ENCODE results near the gene SORCS1.

The SORCS1 gene

DNA sequence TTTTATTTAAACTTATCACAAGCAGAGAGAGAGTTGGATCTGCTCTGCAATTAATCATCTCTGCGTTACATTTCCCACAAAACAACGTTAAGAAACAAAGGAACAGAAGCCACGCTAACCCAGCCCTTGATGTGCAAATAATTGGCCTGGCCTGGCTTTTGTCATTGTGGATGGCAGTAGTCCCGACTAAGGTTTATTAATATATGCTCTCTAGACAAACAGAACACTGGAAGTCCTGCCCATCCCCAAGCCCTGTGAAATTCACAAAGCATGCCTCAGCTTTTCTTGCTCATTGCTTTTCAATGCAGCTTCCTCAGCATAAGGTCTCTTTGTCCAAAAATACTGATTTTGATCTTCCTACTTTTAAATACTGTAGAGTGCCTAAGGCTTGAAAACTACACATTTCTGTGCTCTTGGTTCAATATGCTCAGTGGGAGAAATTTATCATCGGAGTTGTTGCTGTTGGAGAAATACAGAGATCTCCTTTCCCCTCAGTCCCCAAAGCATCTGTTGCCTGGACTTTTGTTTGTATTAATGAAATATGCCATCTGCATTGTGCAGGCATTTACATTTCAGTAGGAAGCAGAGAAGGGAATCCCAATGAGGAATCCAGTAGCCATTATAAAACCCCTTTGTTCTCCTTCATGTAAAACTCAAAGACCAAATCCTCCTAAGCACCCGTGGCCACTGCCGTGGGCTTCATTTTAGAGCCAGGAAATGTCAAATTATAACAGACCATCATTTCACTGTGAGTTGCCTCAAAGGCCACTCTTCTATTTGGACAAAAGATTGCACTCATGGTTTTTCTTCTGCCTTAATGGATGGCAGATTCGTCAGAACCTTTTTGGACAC lies 61.1 kb downstream of the SORCS1 start:
- no peak for DNase-seq

DNA sequence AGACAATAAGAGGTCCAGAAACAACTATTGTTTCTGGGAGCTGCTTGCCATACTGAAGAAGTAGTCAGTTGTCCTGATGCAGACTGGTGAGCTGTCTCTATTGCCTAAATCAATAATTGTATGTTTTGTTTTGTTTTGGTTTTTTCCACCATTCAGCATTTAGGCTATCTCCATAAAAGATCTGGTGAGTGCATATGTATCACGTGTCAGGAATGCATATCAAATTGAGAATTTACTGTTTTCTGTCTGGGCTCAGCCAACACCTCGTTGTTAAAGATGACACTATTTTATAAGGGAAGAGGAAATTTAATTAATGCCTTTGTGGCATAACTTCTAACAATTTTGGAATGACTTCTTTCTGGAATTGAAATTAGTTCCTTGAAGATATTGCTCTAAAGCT lies 66.2 kb downstream of the SORCS1 start:
- no peak for DNase-seq

DNA sequence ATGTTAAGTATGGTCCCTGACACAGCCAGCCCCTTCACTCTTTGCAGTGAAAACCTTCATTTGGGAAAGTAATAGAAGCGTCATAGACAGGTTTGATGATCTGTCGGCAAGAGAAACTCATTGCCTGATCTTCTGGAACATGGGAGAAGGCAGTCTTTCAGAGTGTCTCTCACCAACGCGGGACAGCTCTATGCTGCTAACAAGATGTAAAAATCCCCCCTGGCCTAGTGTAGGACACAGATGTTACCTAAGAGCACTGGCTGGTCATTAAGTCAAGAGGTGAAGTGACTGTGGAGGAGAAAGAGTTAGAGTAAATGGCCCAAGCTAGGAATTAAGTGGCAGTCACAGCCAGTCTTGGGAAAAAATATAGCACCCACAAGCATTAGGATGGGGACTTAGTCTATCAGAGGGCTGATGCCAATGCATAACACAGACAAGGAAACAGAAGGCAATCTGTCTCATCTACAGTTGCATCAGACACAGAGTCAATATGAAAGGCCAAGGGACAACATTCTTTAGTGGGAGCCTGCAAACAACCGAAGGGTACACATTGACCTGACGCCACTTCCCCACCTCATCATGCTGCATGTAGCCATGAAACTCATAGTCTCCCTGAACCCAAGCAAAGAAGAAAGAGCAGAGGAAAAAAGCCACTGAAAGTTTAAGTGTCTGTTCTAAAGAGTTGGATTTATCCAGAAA lies 69.5 kb downstream of the SORCS1 start:
- DNase-seq: no peak

DNA sequence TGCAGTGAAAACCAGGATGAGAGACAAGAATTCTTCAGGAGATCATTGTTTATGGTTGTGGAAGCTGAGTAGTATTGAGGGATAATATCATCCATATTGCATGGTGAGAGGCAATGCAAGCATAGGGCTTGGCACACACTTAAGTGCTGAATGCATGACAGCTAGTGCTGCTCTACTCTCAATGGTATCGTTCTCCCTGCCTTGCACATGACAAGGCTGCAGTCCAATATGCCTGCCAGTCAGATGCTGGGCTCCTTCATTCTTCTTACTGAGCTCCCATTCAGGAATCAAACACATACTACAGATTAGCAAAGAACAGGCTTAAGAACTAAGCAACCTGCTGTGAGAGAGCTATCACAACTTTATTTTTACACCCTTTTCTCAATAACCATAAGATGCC lies 72.2 kb downstream of the SORCS1 start:
- no peak for DNase-seq

DNA sequence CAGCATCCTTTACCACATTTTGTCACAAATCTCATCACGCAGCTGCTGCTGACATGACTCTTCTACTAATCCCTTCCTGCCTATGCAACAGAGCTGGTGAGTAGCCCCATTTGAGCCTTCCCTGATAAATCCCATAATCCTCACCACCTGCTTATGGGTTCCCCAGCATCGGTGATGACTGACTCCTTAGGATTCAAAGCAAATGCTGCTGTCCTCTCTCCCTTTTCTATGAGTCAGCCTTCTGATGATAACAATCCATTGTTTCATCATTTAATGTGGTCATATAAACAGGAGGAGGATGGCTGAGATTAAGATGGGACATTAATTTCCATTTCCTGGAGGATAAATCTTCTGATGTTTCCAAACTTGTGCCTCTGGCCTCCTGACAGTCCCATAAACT lies 73.4 kb downstream of the SORCS1 start:
- DNase-seq: no peak

DNA sequence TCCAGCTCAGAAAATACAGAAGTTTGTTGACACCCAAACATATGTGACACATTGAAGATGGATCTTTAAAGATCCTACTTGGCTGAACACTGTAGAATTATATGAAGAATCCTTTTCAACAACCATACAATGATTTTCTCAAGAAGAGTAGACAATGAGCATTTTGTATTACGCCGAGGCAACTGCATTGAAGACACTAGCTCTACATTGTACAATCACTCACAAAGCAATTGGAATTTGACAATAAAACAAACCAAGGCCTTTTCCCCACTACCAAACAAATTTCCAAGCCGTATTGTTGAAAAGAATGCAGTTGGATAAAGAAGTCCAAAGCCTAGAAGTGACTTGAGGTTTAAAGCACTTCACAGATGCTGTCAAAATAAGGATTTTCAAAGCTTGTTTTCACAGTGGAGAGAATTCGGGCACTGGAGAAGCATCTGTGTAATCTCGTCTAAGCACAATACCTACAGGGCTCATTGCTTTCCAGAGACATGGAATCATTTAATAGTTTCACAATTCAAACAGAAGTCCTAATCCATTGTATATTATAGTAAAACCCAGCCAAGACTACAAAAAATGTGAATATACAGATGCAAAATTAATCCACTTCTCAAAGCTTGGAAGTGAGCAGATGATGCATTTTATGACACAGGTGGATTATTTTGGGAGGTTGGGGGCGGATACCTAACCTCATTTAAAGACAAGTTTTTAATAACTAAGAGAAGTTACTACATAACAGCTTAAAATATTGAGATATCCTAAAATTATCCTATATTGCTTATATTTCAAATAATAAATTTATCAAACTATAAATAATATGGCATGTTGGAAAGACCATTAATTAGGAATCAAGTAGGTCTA lies 78.6 kb downstream of the SORCS1 start:
- no peak for DNase-seq

DNA sequence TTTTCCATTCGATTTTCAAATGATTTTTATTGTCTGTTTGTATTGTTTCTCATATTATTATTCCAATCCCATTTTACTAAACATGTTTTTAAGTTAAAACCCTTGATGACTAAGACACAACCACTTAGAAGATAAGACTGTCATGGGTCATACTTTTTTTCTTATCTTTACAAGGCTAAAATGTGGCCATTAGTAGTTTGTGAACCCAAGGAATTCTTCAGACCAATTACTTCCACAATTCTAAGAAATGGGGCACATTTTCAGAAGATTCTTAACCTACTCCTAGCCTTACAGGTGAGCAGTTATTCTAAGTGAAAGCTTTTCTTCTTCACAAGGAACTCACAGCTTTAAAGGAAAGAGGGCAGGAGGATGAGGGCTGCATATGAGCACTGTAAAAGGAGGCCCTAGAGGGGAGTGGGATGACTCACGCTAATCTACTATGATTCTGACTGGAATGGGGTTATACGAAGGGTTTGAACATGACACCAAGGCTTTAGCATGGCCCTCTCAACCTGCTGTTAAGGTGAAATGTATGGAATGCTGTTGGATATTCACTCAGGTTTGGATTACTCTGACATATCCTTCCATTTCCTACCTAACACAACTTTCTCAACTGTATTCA lies 81.0 kb downstream of the SORCS1 start:
- DNase-seq: no peak

- no peak for DNase-seq
These were observed 82.9 kb downstream of the SORCS1 start for GRCh38 chr10:107081644-107082043.

GRCh38 chr10:107075117-107075516 lies 89.4 kb downstream of the SORCS1 start:
- DNase-seq: no peak

GRCh38 chr10:107072786-107073185 lies 91.7 kb downstream of the SORCS1 start:
- DNase-seq: no peak

DNA sequence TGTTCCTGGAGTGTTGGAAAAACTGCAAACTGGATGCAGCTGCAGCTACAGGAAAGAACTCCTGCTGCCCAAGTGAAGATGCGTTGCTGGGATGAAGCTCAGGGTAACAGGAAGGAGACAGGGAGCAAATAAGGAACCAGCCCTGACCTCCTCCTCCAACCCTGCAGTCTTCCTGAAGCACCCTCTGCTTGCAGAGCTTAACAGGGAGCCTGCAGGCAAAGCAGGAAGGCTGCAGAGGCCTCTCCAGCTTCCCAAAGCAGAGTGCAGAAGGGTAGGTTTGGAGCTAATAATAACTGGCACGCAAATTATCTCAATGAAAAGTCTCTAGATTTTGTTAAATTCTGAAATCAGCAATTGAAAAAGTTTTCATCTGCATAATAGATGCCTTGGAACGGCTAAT lies 92.5 kb downstream of the SORCS1 start:
- no peak for DNase-seq

- no peak for DNase-seq
These were observed 93.2 kb downstream of the SORCS1 start for GRCh38 chr10:107071301-107071700.

GRCh38 chr10:107067843-107068242 lies 96.7 kb downstream of the SORCS1 start:
- DNase-seq: no peak

DNA sequence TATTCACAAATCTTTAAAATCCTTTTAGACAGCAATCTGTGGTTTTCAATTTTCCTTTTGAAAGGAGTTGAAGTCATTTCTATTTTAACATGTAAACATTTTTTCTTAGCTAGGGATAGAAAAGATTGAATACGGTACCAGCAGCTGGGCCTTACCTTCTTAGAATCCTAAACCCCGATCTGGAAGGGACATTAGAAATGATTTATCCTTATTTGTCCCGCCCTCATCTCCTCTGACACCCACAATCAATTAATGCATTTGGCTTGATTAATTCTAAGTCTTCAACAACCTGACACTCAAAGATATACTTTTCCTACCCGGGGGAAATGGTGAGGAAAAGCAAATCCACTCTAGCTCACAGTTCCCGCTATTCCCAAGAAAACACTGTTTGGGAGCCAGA lies 100.4 kb downstream of the SORCS1 start:
- no peak for DNase-seq

- no peak for DNase-seq
These were observed 104.6 kb downstream of the SORCS1 start for GRCh38 chr10:107059872-107060271.

DNA sequence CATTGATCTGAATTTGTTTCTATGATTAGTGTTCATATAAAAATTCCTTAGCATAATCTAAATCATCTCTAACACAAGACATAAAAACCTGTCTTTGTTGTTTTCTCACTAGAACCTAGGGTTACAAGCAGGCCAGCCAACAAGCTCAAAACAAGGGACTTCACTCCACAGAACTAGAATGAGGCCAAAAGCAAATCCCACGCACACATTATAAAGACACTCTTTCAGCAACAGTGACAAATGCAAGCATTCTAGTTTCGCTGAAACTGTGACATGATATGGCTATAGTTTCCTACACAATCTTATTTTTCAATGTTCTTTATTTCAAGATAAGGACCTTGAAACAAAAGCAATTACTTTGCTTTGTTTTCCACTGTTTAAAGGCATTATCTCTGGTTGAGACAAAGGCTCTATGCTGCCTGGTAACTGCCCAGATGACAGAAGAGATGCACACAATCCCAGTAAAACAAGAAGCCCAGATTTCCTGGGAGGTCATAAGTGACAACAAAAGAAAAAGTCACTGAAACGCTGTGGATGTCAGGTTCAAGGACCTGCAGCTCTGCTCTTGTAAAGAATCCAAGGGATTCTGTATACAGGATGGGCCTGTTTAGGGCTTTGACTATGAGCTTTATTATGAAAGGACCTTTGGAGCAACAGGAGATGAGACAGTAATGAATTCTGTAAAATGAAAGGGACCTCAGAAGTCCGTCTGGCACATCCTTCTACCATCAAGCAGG lies 105.3 kb downstream of the SORCS1 start:
- DNase-seq: no peak

- DNase-seq: no peak
These were observed 106.2 kb downstream of the SORCS1 start for GRCh38 chr10:107058331-107058730.

DNA sequence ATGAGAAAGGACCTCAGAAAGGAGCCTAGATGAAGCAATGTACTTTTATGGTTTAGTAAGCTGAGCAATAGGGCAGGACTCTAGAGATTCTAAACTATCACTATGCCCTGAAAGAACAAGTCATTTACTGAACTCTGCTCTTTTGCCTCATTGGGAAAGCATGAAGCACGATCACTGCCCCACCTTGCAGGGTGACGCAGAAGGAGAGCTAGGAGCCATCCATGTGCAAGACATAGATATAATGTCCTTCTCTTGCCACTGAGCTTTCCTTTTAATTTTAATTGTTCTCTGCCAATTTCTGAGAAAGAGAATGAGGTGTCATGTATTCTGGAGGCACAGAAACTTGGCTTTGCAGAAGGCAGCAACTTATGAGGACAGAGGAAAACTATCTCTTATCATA lies 108.3 kb downstream of the SORCS1 start:
- DNase-seq: no peak

GRCh38 chr10:107054469-107055156 lies 109.9 kb downstream of the SORCS1 start:
- DNase-seq: no peak

DNA sequence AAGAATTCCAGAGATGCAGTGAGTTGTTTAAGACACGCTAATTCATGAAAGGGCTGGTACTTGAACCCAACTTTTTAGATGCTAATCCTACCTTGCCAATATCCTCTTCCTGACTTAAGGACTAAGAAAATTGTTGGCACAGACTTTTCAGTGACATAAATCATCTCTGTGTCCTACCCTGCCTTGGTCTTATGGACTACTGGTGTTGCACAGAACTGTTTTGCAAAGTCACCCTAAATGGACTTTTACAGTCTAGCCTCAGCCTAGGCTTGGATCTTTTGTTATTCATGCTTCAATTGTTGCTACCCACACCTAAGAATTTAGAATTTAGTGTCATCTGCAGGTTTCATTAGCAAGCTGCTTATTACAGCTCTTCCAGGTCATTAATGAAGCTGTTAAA lies 112.7 kb downstream of the SORCS1 start:
- no peak for DNase-seq

GRCh38 chr10:107043461-107043860 lies 121.0 kb downstream of the SORCS1 start:
- DNase-seq: no peak

All from DMS79 (cell line).